CD8-positive, alpha-beta memory T cell (primary cell): ENCODE results near the gene ZAP70. TPM values are rescaled to one million over a fixed set of nuclear protein-coding genes. Genes with fewer than 3 reads are reported as not detected.
A peak's percentile ranks its signal among the peaks of the same experiment; 100 is the strongest.

Source experiments
- CTCF ChIA-PET: fragments of 350-600 bp; sonication (Branson Sonifier 250); formaldehyde crosslinking; loops from one replicate; lab custom pipeline; 2021; ENCODE audit warnings: antibody characterized with exemption; lab: Charles Lee
- POLR2A ChIA-PET: fragments of 350-600 bp; sonication (Branson Sonifier 250); formaldehyde crosslinking; loops from one replicate; lab custom pipeline; 2021; ENCODE audit warnings: antibody characterized with exemption; lab: Charles Lee
- DNase-seq, 5 donors: peaks; one replicate each; pipeline versions ENCODE4 v3.0.0 to v3.0.0-alpha.2; 2020 to 2022; ENCODE audit warnings: mixed read lengths in 1 of 5
- H3K27ac ChIP-seq: one replicate; pipeline ENCODE4 v1.7.0; 2013; ENCODE audit warnings: low read depth, mild to moderate bottlenecking, low read length, moderate library complexity
- H3K27me3 ChIP-seq: 2 replicates; pipeline ENCODE4 v1.7.0; 2013; ENCODE audit warnings: low read length, mild to moderate bottlenecking; ENCODE audit not compliant: insufficient read depth, poor library complexity, severe bottlenecking
- H3K36me3 ChIP-seq: 2 replicates; pipeline ENCODE4 v1.7.0; 2013; ENCODE audit warnings: mild to moderate bottlenecking, low read length, moderate library complexity; ENCODE audit not compliant: insufficient read depth
- H3K4me1 ChIP-seq: 2 replicates; pipeline ENCODE4 v1.7.0; 2013; ENCODE audit warnings: mild to moderate bottlenecking, low read length, moderate library complexity; ENCODE audit not compliant: insufficient read depth
- H3K4me3 ChIP-seq: 2 replicates; pipeline ENCODE4 v1.7.0; 2013; ENCODE audit warnings: mild to moderate bottlenecking, low read length
- H3K9me3 ChIP-seq: 2 replicates; pipeline ENCODE4 v1.7.0; 2013; ENCODE audit warnings: mild to moderate bottlenecking, low read length
- H3K27ac Mint-ChIP-seq, 8 donors: one replicate each; pipeline ENCODE4 v1.8.0; 2020 to 2021; ENCODE audit warnings: mixed read lengths in 8 of 8, mild to moderate bottlenecking in 6 of 8, inconsistent platforms in 3 of 8, moderate library complexity in 3 of 8
- H3K27me3 Mint-ChIP-seq, 2 donors: one replicate each; pipeline ENCODE4 v1.8.0; 2020 to 2021; ENCODE audit warnings: mixed read lengths in 2 of 2, mild to moderate bottlenecking in 1 of 2, moderate library complexity in 1 of 2
- H3K36me3 Mint-ChIP-seq, 3 donors: one replicate each; pipeline ENCODE4 v1.8.0; 2020 to 2021; ENCODE audit warnings: mixed read lengths in 3 of 3, inconsistent platforms in 1 of 3, mild to moderate bottlenecking in 1 of 3
- H3K4me1 Mint-ChIP-seq, 3 donors: one replicate each; pipeline ENCODE4 v1.8.0; 2020 to 2021; ENCODE audit warnings: mixed read lengths in 3 of 3, inconsistent platforms in 1 of 3, mild to moderate bottlenecking in 1 of 3
- H3K4me3 Mint-ChIP-seq, 7 donors: one replicate each; pipeline ENCODE4 v1.8.0; 2020 to 2021; ENCODE audit warnings: mixed read lengths in 7 of 7, mild to moderate bottlenecking in 6 of 7, moderate library complexity in 4 of 7, inconsistent platforms in 2 of 7
- H3K9me3 Mint-ChIP-seq, 5 donors: one replicate each; pipeline ENCODE4 v1.8.0; 2020 to 2022; ENCODE audit warnings: mixed read lengths in 5 of 5, mild to moderate bottlenecking in 3 of 5, moderate library complexity in 2 of 5, inconsistent platforms in 1 of 5
- polyA plus RNA-seq: library from polyadenylated mRNA; unstranded; fragments of 300-500 nt; fragmentation: Illumina TruSeq; gene quantifications from one replicate; pipeline ENCODE4 v1.2.3, GENCODE V29; 2021
- total RNA-seq, 2 experiments: library from RNA; stranded (reverse); gene quantifications; one replicate each; pipeline ENCODE4 v1.2.3, GENCODE V29; 2021

Gene ZAP70
- total and polyA plus RNA-seq, 3 experiments from 2014 or later: 180 to 197 (median 184) TPM

DNA sequence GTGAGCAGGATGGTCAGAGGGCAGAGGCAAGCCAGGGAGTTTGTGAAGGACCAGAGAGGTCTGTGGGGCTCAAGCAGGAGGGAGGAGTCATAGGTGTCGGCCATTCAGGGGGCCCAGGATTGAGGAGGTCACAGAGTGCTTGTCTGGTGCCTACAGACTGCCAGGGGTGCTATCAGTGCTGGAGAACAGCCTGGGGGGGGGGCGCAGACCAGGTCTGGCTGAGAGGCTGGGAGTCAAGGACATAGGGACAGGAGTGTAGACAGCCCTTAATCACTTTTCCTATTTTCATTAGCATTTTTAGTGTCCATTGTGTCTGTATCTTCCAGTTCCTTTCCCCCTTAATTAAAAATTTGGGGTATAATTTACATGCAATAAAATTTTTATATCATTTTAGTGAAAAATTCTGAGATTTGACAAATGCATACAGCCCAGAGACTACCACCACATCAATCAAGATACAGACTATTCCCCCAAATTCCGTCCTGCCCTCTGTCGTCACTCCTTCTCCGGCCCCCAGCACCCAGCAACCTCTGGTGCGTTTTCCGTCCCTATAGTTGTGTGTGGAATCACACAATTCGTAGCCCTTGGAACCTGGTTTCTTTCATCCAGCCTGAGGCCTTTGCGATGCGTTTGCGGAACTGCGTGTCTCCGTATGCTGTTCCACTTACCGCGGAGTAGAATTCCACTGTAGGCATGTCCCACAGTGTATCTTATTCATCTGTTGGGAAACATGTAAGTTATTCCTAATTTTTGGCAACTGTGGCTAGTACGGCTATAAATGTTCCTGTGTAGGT is 6.2 kb downstream of the ZAP70 start:
- peaks cover 21 to 84% (median 29%) of the 10 kb centered on the region in 3 donors for H3K36me3 Mint-ChIP-seq
- ChIA-PET POLR2A (interaction anchor here (0.9 to 1.8 kb wide), 3 partner anchors 8 to 23 kb away, joined by 4 to 11 read pairs (median 6); no protein-coding TSS in a partner anchor), CTCF (interaction anchor here (0.9 to 16.2 kb wide), 6 partner anchors 10 to 43 kb away, joined by 3 to 301 read pairs (median 10); no protein-coding TSS in a partner anchor)
- H3K27me3 Mint-ChIP-seq: peaks cover 0 to 4% of the 10 kb centered on the region in 2 donors
- H3K27ac Mint-ChIP-seq: peak overlapping the region; percentile 86 to 100 (median 98)
- H3K4me1 Mint-ChIP-seq: peaks cover 73 to 91% (median 82%) of the 10 kb centered on the region in 3 donors
- Histone ChIP-seq H3K4me3 (peak overlapping the region; percentile 91), H3K4me1 (peaks cover 88% of the 10 kb centered on the region), H3K9me3 (no peaks in the 10 kb centered on the region), H3K27ac (peak overlapping the region; percentile 58), H3K36me3 (peaks cover 27% of the 10 kb centered on the region), H3K27me3 (no peaks in the 10 kb centered on the region)
- DNase-seq: no peak
- H3K9me3 Mint-ChIP-seq: no peaks in the 10 kb centered on the region
- H3K4me3 Mint-ChIP-seq: peak overlapping the region; percentile 89 to 99 (median 93)

DNA sequence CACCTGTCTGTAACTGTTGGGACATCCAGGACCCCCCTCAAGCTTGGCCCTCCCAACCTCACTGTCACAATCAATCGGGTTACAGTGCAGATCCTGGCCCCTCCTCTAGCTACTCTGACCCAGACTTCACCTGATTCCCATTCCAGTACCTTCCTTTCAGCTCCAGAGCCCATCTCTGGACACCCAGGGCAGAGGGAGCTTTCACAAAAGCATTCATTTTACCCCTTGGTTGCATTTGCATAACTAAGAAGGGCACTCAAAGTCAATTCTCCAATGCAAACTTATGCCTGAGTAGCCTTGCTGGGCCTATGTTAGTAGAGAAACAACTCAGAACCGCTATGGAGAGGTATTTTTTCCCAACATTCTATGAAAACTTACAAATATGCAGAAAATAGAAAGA is 7.4 kb downstream of the ZAP70 start:
- DNase-seq: no peak
- Mint-ChIP-seq H3K4me3 (peak overlapping the region; percentile 46 to 96 (median 75)), H3K27ac (peak overlapping the region; percentile 79 to 100 (median 91)), H3K27me3 (peaks cover 0 to 2% of the 10 kb centered on the region in 2 donors), H3K4me1 (peaks cover 73 to 91% (median 80%) of the 10 kb centered on the region in 3 donors), H3K9me3 (no peaks in the 10 kb centered on the region), H3K36me3 (peaks cover 25 to 84% (median 31%) of the 10 kb centered on the region in 3 donors)
- CTCF ChIA-PET: interaction anchor here (0.9 to 3.2 kb wide), 3 partner anchors 20 to 21 kb away, joined by 3 to 16 read pairs (median 4); no protein-coding TSS in a partner anchor
- POLR2A ChIA-PET: interaction anchor here (0.7 to 1.3 kb wide), 3 partner anchors 10 to 24 kb away, joined by 3 to 4 read pairs (median 3); no protein-coding TSS in a partner anchor
- Histone ChIP-seq H3K4me1 (peaks cover 78% of the 10 kb centered on the region), H3K36me3 (peaks cover 37% of the 10 kb centered on the region), H3K4me3 (peak overlapping the region; percentile 33), H3K9me3 (no peaks in the 10 kb centered on the region), H3K27me3 (no peaks in the 10 kb centered on the region), H3K27ac (no peak overlapping the region)

DNA sequence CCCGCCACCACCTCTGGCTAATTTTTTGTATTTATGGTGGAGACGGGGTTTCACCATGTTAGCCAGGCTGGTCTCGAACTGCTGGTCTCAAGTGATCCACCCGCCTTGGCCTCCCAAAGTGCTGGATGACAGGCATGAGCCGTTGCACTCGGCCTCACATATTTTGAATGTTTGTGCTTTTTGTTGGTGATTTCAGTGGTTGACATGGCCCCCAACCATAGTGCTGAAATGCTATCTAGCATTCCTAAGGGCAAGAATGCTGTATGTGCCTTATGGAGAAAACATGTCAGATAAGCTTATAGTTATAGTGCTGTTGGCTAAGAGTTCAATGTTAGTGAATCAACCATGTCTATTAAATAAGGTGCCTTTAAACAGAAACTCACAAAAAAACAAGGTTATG is 8.9 kb downstream of the ZAP70 start:
- Mint-ChIP-seq H3K9me3 (no peaks in the 10 kb centered on the region), H3K27ac (peak overlapping the region; percentile 73 to 95 (median 88)), H3K36me3 (peaks cover 24 to 88% (median 28%) of the 10 kb centered on the region in 3 donors), H3K4me3 (peak overlapping the region in 5 of 7 donors; percentile 23 to 67 (median 56)), H3K27me3 (peaks cover 0 to 2% of the 10 kb centered on the region in 2 donors), H3K4me1 (peaks cover 74 to 92% (median 81%) of the 10 kb centered on the region in 3 donors)
- DNase-seq: no peak
- ChIA-PET POLR2A (no interaction called here), CTCF (interaction anchor here (1.0 to 3.2 kb wide), 5 partner anchors 9 to 58 kb away, joined by 3 to 16 read pairs (median 4); partner anchors contain the start of genes ACTR1B and ZAP70)
- no peak overlapping the region for H3K4me3 ChIP-seq
- no peaks in the 10 kb centered on the region for H3K9me3 ChIP-seq
- peaks cover 52% of the 10 kb centered on the region for H3K36me3 ChIP-seq
- no peaks in the 10 kb centered on the region for H3K27me3 ChIP-seq
- peaks cover 78% of the 10 kb centered on the region for H3K4me1 ChIP-seq
- H3K27ac ChIP-seq: no peak overlapping the region

DNA sequence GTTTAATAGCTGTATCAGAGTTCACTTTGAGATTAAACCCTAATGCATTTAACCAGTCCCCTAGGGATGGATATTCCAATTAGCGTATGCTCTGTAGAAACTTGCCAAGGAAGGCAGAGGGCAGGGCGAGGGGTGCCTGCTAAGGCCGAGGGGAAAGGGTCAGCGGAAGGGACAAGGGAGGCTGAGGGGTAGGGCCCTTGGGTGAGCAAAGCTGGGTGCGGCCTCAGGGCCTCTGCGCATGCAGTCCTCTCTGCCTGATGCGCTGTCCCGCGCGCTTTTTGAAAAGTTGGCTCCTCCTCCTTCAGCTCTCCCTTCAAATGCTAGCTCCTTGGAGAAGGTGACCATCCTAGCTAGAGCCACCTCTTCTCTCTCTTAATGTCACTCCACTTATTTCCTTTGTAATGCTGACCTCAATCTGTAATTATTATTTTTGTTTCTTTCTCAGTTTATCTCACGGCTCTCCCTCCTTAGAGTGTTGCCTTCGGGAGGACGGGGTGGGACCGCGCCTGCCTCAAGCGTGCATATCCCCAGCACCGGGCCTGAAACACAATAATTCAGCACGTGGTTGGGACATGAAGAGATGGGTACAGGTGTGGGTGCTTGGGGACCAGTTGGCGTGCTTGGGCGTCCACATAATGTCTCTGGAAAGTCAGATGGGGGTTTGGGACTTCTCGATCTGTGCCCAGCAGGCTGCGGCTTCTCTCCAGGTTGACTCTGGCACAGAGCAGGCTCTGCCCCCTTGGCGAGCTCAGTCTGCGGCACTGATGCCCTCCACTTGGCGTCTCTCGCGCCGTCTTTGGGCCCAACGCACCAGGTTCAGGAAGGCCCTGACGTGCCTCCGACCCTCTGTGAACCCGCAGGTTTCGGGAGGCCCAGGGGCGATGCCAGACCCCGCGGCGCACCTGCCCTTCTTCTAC is 10.0 kb downstream of the ZAP70 start:
- peak overlapping the region in 2 of 7 donors; percentile 28 to 67 for H3K4me3 Mint-ChIP-seq
- peak in 1 of 5 donors; percentile 19 for DNase-seq
- H3K27me3 Mint-ChIP-seq: peaks cover 0 to 2% of the 10 kb centered on the region in 2 donors
- peaks cover 75 to 92% (median 81%) of the 10 kb centered on the region in 3 donors for H3K4me1 Mint-ChIP-seq
- Histone ChIP-seq H3K9me3 (no peaks in the 10 kb centered on the region), H3K4me3 (no peak overlapping the region), H3K4me1 (peaks cover 77% of the 10 kb centered on the region), H3K36me3 (peaks cover 61% of the 10 kb centered on the region), H3K27me3 (no peaks in the 10 kb centered on the region), H3K27ac (no peak overlapping the region)
- peaks cover 30 to 90% (median 31%) of the 10 kb centered on the region in 3 donors for H3K36me3 Mint-ChIP-seq
- ChIA-PET CTCF (interaction anchor here (1.9 to 4.9 kb wide), 3 partner anchors 10 to 18 kb away, joined by 7 to 20 read pairs (median 16); partner anchors contain the start of gene ZAP70), POLR2A (no interaction called here)
- peak overlapping the region; percentile 73 to 95 (median 88) for H3K27ac Mint-ChIP-seq
- H3K9me3 Mint-ChIP-seq: no peaks in the 10 kb centered on the region

DNA sequence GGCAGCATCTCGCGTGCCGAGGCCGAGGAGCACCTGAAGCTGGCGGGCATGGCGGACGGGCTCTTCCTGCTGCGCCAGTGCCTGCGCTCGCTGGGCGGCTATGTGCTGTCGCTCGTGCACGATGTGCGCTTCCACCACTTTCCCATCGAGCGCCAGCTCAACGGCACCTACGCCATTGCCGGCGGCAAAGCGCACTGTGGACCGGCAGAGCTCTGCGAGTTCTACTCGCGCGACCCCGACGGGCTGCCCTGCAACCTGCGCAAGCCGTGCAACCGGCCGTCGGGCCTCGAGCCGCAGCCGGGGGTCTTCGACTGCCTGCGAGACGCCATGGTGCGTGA is 10.7 kb downstream of the ZAP70 start:
- Mint-ChIP-seq H3K4me1 (peaks cover 73 to 92% (median 81%) of the 10 kb centered on the region in 3 donors), H3K27me3 (no peaks in the 10 kb centered on the region), H3K4me3 (no peak overlapping the region), H3K36me3 (peaks cover 31 to 90% (median 33%) of the 10 kb centered on the region in 3 donors), H3K27ac (peak overlapping the region in 1 of 8 donors; percentile 83), H3K9me3 (no peaks in the 10 kb centered on the region)
- Histone ChIP-seq H3K4me1 (peaks cover 72% of the 10 kb centered on the region), H3K27ac (no peak overlapping the region), H3K9me3 (no peaks in the 10 kb centered on the region), H3K4me3 (no peak overlapping the region), H3K36me3 (peaks cover 61% of the 10 kb centered on the region), H3K27me3 (no peaks in the 10 kb centered on the region)
- CTCF ChIA-PET: interaction anchor here (3.2 to 4.9 kb wide), 2 partner anchors 14 to 18 kb away, joined by 16 to 20 read pairs; no protein-coding TSS in a partner anchor
- POLR2A ChIA-PET: no interaction called here
- DNase-seq: no peak

DNA sequence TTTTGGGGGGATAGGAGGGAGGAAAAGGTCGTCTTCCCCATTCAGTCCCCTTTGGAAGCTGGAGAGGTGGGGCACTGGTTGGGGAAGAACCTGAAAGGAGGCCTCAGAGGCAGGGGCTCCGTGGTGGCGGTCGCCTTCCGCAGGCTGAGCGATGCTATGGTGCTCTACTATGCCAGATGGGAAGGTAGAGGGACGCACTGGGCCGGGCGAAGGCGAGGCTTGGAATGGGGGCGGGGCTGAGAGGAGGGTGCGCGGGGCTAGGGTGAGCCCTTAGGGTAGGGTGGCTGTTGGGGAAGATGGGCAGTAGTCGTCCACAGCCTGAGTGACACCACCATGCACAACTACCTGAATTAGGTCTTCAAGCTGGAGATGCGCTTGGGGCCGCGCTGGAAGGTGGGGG is 11.1 kb downstream of the ZAP70 start:
- ChIA-PET CTCF (interaction anchor here (4.9 kb wide), 1 partner anchor 15 kb away, joined by 20 read pairs; no protein-coding TSS in a partner anchor), POLR2A (interaction anchor here (1.0 kb wide), 1 partner anchor 11 kb away, joined by 3 read pairs; the partner anchor contains the start of gene ZAP70)
- Mint-ChIP-seq H3K27ac (peak overlapping the region in 5 of 8 donors; percentile 70 to 89 (median 78)), H3K36me3 (peaks cover 31 to 91% (median 33%) of the 10 kb centered on the region in 3 donors), H3K27me3 (no peaks in the 10 kb centered on the region), H3K4me1 (peaks cover 73 to 92% (median 81%) of the 10 kb centered on the region in 3 donors), H3K9me3 (no peaks in the 10 kb centered on the region), H3K4me3 (peak overlapping the region in 1 of 7 donors; percentile 5)
- Histone ChIP-seq H3K27me3 (no peaks in the 10 kb centered on the region), H3K4me3 (no peak overlapping the region), H3K9me3 (no peaks in the 10 kb centered on the region), H3K27ac (no peak overlapping the region), H3K36me3 (peaks cover 62% of the 10 kb centered on the region), H3K4me1 (peaks cover 67% of the 10 kb centered on the region)
- no peak for DNase-seq
